ENCODE measurements around the gene GNA12. TPM values are rescaled to one million over a fixed set of nuclear protein-coding genes. Genes with fewer than 3 reads are reported as not detected.

Gene GNA12
- total RNA-seq, 1 donor from 2014 or later: 67.2 TPM

- Histone ChIP-seq H3K27ac (ENCODE audit: low read depth, low read length) (no peak overlapping the region), H3K79me2 (ENCODE audit: insufficient read depth, low read length) (peaks cover 77% of the 10 kb centered on the region), H3K9me3 (ENCODE audit: insufficient read depth, low read depth, low read length) (no peaks in the 10 kb centered on the region), H3K4me1 (ENCODE audit: insufficient read depth, low read length) (peaks cover 41% of the 10 kb centered on the region), H4K20me1 (ENCODE audit: insufficient read depth, low read length) (peaks cover 33% of the 10 kb centered on the region), H3K4me3 (ENCODE audit: insufficient read depth, low read depth, low read length) (no peak overlapping the region), H3K4me2 (ENCODE audit: low read length) (no peak overlapping the region), H3K27me3 (ENCODE audit: insufficient read depth, low read length) (no peaks in the 10 kb centered on the region), H3K36me3 (ENCODE audit: insufficient read depth, low read length) (no peaks in the 10 kb centered on the region), H3K9ac (ENCODE audit: low read length) (no peak overlapping the region), H2AFZ (ENCODE audit: low read depth, low read length) (no peak overlapping the region)
- H3K27ac Mint-ChIP-seq (ENCODE audit: unreplicated experiment): peak overlapping the region; percentile 10
- H3K4me3 Mint-ChIP-seq (ENCODE audit: unreplicated experiment): no peak overlapping the region
- no peaks in the 10 kb centered on the region for H3K9me3 Mint-ChIP-seq (ENCODE audit: unreplicated experiment)
- TF ChIP-seq CTCF (IDR thresholded peaks at IDR 0.05; ENCODE audit: insufficient read depth, low read depth, low read length) (no peak), EZH2 (IDR thresholded peaks at IDR 0.05; ENCODE audit: insufficient read depth, low read length) (no peak)
- no peaks in the 10 kb centered on the region for H3K27me3 Mint-ChIP-seq (ENCODE audit: low read depth, unreplicated experiment)
- peaks cover 54% of the 10 kb centered on the region for H3K4me1 Mint-ChIP-seq (ENCODE audit: low read depth, unreplicated experiment)
- peak; percentile 39 for FAIRE-seq
- no peak for DNase-seq (ENCODE audit: low read depth)
- peaks cover 18% of the 10 kb centered on the region for H3K36me3 Mint-ChIP-seq (ENCODE audit: low read depth, unreplicated experiment)
Measured at GRCh38 chr7:2817456-2817855, 26.7 kb downstream of the GNA12 start.

- Mint-ChIP-seq H3K27ac (ENCODE audit: unreplicated experiment) (peak overlapping the region; percentile 16), H3K4me1 (ENCODE audit: low read depth, unreplicated experiment) (peaks cover 46% of the 10 kb centered on the region)
Measured at GRCh38 chr7:2815875-2816245, 28.2 kb downstream of the GNA12 start.

More at GRCh38 chr7:2815875-2816245, 28.2 kb downstream of the GNA12 start:
- Histone ChIP-seq H3K9me3 (ENCODE audit: insufficient read depth, low read depth, low read length) (no peaks in the 10 kb centered on the region), H2AFZ (ENCODE audit: low read depth, low read length) (no peak overlapping the region), H3K27me3 (ENCODE audit: insufficient read depth, low read length) (no peaks in the 10 kb centered on the region), H3K4me1 (ENCODE audit: insufficient read depth, low read length) (peaks cover 38% of the 10 kb centered on the region), H4K20me1 (ENCODE audit: insufficient read depth, low read length) (peaks cover 48% of the 10 kb centered on the region), H3K9ac (ENCODE audit: low read length) (no peak overlapping the region), H3K27ac (ENCODE audit: low read depth, low read length) (no peak overlapping the region), H3K79me2 (ENCODE audit: insufficient read depth, low read length) (peaks cover 87% of the 10 kb centered on the region), H3K4me3 (ENCODE audit: insufficient read depth, low read depth, low read length) (no peak overlapping the region), H3K36me3 (ENCODE audit: insufficient read depth, low read length) (no peaks in the 10 kb centered on the region), H3K4me2 (ENCODE audit: low read length) (no peak overlapping the region)
- TF ChIP-seq CTCF (IDR thresholded peaks at IDR 0.05; ENCODE audit: insufficient read depth, low read depth, low read length): no peak
- no peak for TF ChIP-seq EZH2 (IDR thresholded peaks at IDR 0.05; ENCODE audit: insufficient read depth, low read length)
- FAIRE-seq (no peak), DNase-seq (ENCODE audit: low read depth) (no peak)
- H3K27me3 Mint-ChIP-seq (ENCODE audit: low read depth, unreplicated experiment): no peaks in the 10 kb centered on the region
- no peaks in the 10 kb centered on the region for H3K9me3 Mint-ChIP-seq (ENCODE audit: unreplicated experiment)
- H3K36me3 Mint-ChIP-seq (ENCODE audit: low read depth, unreplicated experiment): peaks cover 19% of the 10 kb centered on the region
- H3K4me3 Mint-ChIP-seq (ENCODE audit: unreplicated experiment): no peak overlapping the region
